Fibroblast of skin of back (primary cell): ENCODE measurements around the gene SGIP1.

Source experiments
- DNase-seq: peaks from one replicate; pipeline ENCODE4 v3.0.0-alpha.2; 2013

SGIP1 gene

DNA sequence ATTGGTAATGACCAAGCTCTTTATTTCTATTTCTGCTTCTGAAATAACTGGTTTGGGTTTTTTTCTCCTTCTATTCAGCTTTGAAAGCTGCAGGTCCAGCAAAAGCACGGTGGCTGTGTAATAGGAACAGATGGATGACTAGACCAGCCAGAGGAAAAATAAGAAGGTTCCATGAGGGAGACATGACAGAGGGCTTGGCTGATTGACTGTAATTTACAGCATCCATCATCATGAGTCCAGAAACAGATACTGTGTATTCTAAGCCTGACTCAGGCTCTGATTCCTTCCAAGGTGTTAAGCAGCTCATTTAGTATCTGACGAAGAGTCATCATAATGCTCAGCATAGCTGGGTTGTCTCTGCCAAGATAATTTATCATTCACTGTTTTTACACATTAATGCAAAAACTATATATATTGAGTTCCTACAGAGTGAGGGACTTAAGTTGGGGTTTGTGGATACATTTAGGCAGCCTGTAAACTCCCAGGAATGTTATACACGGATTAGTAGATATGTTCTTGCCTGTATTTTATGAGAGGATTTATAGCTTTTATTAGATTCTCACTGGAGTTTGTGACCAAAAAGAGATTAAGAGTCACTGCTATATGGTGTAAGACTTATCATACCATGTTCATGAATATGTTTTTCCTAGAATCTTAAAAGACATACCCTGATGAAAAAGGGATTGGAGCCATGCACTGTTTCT lies 72.6 kb downstream of the SGIP1 start:
- DNase-seq = no peak

DNA sequence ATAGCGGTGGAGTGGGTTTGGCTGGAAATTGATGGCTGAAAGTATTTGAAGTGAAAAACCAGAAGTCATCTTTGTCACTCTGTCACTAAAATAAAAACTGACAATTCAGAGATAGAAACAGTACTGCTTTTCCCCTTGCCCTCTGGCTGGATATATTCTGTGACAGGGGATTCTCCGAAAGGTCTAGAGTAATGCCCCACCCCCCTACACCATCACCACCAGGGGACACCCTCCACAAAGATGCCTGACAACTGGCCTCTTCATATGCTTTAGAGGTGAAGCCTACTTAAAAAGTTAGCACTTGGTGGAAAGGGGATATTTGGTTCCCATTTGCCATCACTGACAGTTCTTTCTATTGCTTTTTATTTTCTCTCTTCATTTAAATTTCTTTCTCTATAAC lies 73.5 kb downstream of the SGIP1 start:
- no peak for DNase-seq

DNA sequence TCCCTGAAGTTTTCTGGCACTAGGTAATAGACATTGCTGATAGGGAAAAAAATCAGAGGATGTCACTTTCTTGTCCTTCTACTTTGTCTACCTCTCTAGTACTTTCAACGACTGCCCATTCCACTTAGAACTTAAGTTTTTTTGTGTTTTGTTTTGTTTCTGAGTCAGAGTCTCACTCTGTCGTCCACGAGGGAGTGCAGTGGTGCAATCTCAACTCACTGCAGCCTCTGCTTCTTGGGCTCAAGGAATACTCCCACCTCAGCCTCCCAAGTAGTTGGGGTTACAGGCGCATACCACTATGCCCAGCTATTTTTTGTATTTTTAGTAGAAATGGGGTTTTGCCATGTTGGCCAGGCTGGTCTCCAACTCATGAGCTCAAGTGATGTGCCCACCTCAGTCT lies 79.2 kb downstream of the SGIP1 start:
- peak; percentile 33 for DNase-seq

DNA sequence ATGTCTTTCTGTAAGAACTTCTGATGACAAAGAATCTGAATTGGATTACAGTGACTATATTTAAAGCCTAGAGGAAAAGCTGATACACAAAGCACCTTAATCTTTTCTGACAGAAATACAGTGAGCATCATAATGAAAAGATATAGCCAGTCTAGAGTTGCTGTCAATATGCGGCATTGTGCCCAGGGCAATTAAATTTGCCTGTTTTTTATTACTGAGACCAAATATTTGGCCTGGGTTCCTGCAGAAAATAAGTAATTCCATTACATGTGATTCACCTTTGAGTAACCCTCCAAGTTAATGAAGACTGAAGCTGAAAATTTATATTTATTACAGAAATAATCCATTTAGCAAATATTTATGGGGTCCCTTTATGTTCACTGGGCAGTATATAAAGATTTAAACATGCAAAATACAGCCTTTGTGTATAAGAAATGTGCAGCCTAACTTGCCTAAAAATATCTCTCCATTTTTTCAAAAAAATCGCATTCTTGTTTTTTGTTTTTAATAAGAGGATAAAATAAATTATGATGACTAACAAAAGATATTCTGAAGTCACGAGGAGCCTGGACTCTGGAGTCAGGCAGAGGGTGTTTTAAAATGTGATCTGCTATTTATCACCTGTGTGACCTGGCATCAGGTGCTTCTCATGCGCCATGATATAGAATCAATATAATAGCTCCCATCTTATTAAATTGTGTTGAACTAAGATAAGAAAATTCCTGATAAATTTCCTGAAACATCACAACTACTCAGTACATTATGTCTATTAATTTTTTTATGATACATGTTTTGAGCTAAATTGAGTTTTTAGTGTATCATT lies 83.6 kb downstream of the SGIP1 start:
- DNase-seq = no peak

DNA sequence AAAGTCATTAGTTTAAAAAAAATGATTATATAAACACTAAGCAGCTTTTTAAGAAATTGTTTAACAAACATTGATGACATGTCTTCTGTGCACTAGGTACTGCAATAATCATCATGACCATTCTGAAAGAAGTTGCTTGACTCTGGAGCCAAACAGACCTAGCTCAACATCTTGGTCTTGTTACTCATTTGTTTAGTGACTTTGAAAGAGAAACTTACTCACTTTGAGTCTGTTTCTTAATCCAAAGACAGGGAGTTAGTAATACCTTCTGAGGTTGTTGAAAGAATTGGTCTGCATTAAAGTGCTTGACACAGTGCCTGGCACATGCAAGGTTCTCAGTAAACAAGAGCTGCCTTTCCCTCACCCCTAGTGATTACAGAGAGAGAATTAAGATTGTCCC lies 84.4 kb downstream of the SGIP1 start:
- DNase-seq = no peak

DNA sequence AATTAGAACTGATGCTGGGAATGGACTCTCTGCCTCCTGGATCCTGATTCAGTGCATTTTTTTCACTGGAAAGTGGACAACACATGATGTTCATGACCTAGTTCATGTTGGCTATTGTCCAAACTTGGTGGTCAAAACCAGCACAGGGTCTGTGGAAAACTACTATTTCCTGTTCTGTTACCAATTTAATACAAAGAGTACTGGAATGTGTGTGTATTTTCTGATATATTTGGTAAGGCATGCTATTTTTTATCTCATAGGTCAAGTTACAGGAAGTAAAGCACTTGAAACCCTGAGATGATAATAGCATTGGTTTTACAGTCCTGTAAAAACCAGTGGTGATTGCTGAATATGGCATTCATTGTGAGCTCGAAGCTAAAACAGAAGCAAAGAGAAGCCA lies 89.9 kb downstream of the SGIP1 start:
- peak; percentile 26 for DNase-seq

DNA sequence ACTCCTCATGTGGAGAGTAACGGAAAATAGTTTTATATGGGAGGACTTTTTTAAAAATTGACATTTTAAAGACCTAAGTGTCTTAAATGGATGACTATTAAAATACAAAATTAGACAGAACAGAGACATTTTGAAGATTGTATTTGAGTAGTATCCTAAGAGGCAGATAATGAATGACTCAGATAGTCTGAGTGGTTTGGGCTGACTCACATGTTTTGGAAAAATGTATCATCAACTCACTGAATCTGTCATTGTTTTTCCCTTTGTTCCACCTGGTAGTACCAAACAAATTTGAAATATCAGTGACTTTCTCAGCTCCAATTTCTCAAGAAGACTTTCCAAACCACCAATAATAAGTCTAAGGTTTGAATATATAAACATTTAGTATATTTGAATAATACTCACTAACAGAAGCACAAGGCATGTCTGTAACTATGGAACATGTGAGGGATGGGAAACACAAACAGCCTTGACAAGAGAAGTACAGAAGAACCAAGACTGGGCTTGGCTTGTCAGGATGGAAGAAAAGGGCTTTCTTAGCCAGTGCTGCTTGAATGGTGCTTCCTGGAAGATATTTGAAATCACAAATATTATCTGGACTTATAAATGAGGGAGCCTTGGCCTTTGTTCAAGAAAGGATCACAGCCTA lies 90.6 kb downstream of the SGIP1 start:
- peak; percentile 73 for DNase-seq

DNA sequence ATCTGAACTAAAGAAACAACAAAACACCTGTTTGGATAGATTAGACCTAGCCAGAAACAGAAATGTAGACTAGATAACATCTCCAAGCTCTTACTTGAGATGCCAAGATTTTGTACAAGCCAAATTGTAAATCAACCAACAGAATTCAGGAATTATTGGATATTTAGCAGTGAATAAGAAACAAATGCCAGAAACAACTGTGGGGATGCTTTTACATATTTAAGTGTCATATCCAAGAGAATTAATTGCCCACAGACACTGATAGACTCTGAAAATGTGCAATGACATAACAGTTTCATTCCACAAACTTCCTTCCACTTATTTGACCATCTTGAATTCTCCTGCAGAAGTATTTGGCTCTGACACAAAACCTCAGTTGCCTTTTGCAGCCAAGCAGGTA lies 92.3 kb downstream of the SGIP1 start:
- DNase-seq = no peak

DNA sequence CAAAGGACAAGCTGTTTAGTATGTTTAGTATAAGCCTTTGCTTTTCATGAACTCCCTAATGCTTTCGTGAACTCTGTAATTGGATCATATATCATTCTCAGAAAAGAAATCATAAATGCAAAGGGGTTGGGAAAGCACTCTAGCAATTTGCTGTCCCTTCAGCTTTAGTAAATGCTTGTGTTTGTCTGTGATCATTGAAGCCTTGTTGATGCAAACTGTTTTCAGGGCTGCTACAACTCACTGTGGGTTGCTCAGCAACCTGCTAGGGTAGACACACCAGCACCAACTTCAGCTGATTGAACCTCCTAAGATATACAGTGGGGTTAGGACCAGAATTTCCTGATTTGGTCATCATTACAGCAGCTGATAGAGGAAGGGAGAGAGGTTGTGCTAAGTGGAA lies 95.0 kb downstream of the SGIP1 start:
- no peak for DNase-seq

DNA sequence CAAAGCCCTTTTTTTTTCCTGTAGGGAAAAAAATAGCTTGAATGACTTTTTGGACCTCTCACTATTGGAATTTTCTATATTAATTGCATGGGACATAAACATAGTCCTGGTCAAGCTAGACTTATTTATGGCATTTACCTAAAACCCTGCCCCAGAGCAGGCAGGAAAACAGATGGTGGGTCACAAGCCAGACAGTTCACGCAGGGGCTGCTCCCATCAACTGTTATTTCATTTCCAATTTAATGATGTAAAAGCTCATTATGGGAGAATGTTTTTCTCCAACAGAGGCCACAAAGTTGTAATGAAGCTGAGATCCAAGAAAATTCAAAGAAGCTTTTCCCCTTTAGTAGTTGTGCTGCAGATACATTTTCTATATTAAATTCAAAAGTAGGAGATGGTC lies 99.2 kb downstream of the SGIP1 start:
- no peak for DNase-seq

DNA sequence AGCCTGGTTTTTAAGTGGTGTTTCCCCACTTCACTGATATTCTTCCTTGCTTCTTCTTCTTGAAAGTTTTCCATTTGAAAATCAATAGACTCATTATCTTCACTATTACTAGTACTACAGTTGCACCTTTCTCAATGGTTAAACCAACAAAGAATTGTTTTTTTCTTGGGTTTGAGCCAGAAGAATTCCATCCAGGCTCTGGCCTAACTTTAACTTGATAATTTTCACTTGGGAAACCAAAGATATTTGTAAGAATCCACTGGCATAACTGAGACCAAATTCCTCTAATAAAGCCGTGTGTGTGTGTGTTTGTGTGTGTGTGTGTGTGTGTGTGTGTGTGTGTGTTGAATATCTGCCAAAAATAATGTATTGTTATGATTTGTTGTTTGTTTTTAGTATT lies 103.2 kb downstream of the SGIP1 start:
- peak; percentile 13 for DNase-seq

DNA sequence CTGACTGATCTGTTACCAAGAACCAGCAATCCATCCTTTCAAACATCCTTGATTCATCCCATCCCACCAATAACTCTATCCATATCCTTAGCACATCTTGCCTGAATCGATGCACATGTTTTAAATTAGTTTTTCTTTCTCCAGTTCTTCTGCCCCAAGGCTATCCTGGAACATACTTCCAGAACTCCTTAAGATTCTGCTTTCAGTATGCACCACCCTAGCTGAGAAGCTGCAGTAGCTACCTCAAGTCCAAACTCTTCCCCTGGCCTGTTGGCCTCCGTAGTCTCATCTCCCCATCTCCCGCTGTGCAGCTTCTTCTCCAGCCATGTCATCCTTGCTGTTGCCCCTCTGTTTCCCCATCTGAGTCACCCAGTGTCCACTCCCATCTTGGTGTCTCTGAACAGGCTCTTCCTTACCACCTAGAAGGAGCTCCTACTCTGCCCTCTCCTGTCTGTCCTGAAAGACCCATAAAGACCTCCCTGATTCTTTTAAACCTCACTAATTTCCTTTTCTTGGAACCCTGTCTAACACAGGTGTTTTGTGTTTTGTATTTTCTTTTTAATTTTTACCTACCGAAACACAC lies 108.0 kb downstream of the SGIP1 start:
- peak; percentile 16 for DNase-seq

DNA sequence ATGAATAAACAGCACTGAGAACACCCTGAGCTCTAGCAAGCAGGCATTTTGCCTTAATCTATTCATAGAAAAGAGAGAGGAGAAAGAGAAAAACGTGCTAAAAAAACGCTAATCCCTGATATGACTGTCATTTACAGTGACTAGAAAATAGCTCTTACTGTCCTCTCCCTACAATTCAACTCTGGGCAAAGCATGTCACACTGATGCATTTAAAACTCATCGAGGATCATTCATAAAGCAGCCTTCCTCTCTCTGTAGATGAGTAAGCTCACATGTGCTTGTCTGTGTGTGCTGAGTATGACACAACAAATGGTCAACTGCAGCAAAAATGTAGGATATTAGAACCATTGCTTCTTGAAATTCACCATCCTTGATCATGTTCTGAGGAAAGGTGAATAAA lies 109.0 kb downstream of the SGIP1 start:
- peak; percentile 8 for DNase-seq

DNA sequence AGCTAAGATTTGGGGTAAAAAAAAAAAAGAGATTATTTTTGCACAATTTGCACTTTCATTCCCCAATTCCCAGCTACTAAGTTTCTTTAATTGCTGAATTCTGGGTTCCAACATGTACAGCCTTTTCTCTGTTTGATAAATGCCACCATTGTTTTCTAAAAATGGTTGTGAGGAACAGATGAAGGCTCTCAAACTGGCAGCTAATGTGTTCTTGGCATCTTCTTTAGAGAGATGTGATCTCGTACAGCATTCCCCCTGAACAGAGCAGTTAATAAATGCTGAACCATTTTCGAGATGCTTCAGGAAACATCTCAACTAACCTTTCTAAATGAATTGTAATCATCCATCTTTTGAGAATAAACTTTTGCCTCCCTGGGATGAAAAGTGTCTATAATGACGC lies 110.4 kb downstream of the SGIP1 start:
- no peak for DNase-seq

DNA sequence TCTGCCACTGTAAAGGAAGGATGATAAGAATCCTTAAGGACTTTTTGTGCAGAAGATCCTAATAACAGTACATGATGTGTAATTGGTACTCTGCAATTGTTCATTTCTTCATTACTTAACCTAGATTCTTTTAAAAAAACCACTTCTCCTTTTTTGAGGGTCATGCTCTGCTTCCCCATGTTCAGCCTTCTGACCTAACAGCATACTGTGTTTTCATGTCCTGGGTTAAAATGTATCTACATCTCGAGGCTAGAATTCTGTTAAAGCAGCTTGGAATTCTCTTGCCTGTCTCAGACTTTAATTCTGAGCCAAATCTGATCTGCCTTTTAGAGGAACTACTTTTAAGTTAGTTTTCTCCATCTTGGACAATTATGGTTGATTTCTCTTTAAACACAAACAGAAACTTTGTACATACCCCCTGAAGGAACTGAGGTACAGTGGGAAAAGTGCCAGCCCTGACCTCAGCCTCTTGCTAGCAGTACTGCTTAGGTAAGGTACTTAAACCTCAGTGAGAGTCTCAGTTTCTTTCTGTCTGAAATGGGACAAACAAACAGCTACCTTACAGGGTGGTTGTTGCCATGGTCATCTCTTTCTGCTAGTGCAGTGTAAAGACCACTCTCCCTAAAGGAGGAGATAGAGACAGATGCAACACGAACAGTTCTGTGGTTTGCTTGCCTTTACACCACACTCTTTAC lies 115.1 kb downstream of the SGIP1 start:
- no peak for DNase-seq

DNA sequence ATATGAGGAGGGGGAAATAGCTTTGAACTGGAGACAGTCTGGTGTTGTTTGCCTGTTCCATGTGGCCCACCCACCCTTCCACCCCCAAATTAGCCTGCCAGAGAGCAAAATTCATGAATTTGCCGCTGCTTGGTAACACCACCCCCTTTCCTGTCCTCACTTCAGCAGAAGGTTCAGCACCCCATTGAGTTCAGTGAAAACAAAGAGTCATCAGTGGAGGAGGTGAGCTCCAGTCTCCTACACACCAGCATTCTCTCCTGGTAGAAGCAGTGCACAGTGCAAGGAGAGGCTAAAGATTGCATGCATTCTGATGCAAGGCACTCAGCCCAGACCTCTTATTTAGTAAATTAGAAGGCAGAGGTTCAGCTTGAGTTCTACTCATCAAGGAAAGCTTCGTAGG lies 118.6 kb downstream of the SGIP1 start:
- DNase-seq = no peak

DNA sequence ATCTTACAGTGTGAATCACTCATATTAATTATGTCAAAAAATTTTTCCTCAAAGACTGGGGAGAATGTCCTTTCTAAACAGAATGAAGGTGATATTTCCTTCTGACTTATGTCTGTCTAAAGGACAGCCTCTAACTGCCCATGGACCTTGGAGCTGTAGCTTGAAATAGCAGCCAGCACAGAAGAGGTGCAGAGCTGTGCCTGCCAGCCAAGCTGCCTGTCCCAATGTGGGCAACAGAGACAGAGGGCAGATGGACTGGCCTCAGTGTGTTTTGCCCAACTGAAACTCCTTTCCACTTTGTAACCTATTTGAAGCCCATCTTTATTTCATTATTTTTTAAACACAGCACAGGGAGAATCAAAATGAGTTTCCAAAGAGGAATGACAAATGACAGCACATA lies 120.7 kb downstream of the SGIP1 start:
- DNase-seq = no peak

DNA sequence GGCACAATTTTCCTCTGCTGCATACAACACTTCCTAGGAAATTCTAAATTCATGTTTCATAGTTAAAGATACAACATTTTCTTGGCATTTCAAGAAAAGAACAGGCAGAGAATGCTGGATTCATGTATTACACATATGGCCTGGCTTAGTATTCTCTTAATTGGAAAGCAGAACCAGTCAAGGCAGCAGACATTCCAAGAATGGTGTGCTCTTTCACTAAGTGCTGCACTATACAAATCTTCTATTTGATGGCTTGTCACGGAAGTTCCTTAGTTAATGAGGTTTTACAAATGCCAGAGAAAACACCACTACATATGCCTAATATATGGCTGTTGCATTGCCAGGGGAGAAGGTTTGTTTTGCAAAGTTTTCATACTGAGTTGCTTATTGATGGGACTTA lies 137.5 kb downstream of the SGIP1 start:
- no peak for DNase-seq

DNA sequence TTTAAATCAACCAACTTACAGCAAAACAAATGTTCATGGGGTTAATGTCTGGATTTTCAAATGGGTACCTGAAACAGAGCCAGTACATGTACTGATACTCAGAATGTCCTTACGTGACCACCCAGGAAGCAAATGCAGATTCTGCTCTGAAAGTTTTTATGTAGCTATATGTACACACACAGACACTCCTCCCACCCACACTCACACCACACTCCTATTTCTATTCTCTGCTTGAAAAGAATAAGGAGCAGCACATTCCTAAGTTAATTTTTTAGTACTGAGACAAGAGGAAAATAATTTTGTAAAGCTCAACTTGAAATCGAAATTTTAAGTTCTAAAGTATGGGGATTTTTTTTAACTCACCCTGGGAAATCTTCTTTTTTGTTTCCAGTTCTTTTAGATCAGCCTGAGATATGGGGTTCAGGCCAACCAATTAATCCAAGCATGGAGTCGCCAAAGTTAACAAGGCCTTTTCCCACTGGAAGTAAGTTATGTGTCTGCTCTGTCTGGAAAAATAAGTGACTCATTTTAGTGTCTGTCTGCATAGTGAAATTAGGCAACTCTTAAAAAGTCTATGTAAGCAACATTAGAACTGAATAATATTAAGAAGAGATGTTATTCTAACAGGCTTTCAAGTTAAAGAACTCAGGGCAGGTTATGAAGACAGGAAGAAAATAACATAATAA lies 142.8 kb downstream of the SGIP1 start:
- peak; percentile 95 for DNase-seq

DNA sequence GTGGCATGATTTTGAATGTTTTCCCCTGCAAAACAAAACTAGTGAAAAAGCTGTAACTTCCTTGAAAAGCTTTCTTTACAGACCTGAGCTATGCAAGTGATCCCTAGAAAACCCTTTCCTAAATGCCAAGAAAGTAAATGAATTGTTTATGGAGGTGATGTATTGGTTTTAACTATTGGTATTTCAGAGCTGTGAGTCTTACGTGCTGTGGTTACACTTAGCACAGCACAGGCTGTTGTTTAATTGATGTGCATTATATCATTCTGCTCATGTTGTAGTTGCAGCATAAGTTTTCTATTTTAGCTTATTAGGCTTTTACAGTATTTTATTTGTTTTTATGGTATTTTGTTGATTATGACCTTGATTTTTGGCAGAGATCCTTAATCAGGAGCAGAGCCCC lies 144.2 kb downstream of the SGIP1 start:
- DNase-seq = no peak

DNA sequence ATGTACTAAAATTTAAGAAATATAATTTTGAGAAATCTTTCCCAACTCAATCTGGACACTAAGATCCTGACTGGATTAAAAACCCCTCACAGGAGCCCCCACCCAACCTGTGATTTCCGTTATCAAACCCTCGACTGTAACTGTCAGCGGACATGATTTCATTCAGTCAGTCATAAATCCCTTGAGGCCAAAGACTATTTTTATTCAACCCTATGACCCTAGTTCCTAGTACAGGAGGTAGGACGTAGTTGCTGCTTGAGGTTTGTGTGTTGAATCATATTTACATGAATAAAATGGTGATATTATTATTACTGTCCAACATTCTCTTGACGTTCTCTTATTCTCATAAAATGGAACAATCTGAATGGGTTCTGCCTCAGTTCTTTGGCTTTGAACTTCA lies 145.2 kb downstream of the SGIP1 start:
- peak; percentile 14 for DNase-seq

DNA sequence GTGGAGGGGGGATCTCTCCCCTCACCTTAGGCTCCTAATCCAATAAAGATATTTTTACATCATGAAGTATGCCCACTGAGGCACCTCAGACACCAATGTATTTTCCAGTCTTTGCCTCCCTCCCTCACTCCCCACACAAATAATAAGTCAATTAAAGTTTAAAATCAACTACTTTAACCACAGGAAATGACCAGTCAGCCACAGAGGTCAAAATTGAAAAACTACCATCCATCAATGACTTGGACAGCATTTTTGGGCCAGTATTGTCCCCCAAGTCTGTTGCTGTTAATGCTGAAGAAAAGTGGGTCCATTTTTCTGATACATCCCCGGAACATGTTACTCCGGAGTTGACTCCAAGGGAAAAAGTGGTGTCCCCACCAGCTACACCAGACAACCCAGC lies 147.7 kb downstream of the SGIP1 start:
- DNase-seq = no peak
